GM18519 (cell line): ENCODE data around the gene ZC3HAV1.
"Not testable (repeated sequence)": the region's sequence is repeated elsewhere in the genome, so short reads cannot be mapped to it uniquely, and the experiment has no call there.

Experiments
- ATAC-seq: cut with Tn5 transposase; IDR thresholded peaks from one replicate; pipeline ENCODE4 v1.9.1; 2021; ENCODE audit warnings: mild to moderate bottlenecking, moderate library complexity; ENCODE audit not compliant: unreplicated experiment, low FRiP score

Gene ZC3HAV1

DNA sequence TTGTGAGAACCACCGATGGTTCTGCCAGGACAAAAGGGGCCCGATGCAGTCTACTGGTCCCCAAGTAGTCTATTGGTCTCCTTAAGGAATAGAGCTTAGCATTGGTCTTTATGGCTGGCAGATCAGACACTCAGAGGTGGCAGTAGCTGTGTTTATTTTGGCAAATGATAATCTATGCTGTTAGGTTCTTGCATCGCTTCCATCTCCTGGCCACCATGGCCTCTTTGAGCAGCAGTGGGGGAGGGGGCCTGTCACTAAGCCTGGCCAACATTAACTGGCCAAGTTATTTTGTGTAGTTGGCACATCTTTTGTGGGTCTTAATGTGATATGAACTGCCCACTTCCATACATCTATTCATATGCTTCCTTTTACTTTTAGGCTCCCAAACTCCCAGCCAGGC lies 4.5 kb upstream of the ZC3HAV1 start:
- ATAC-seq, result no peak

DNA sequence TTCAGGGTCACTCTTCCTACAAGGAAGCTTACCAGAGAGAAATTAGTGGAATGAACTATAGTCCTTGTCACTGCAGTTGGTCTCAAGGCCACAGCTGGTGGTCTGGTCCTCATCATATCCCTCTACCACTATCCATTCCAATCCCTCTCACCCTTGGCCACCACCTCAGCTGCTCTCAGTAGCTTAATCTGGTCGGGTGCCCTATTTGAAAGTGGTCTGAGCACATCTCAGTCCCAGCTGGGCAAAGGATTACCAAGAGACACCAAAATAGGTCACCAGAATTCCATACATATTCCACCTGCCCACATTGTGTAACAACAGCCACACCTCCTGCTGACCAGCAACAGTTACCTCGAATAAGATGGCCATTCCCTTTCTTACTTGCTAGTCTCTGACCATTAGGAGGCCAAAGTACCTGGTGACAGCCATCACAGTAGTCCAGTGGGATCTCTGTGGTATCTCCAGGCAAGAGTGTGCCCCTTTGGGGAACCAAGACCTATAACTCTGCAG lies 3.3 kb upstream of the ZC3HAV1 start:
- no peak for ATAC-seq

DNA sequence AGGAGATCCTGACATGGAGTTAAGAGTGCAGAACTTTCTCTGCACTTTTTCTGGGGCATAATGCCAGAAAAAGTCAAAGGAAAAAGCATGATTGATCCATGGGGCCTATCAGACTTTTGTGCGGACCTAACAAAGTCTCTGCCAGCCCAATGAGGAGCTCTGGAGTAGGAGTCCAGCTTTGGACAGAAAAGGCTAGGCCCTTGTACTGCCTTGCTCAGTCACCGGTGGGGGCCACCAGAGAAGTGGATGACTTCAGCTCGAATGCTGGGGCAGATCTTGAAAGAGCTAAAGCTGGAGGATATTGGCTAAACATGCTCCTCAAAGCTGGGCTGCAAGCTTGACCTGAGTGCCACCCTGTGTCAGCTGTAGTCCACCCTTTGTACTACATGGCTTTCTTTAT lies 2.8 kb upstream of the ZC3HAV1 start:
- no peak for ATAC-seq

DNA sequence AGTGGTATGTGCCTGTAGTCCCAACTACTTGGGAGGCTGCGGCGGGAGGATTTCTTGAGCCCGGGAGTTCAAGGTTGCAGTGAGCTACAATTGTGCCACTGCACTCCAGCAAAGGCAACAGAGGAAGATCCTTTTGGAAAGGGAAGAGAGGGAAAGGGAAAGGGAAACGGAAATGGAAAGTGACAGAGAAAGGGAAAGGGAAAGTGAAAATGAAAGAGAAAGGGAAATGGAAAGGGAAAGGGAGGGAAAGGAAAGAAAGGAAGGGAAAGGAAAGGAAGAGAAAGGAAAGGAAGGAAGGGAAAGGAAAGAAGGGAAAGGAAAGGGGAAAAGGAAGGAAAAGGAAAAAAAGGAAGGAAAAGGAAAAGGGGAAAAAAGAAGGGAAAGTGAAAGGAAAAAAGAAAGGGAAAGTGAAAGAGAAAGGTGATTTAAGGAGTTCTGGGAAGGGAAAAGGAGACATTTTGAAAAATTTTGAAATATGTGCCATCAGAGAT lies 2.3 kb upstream of the ZC3HAV1 start:
- no peak for ATAC-seq

DNA sequence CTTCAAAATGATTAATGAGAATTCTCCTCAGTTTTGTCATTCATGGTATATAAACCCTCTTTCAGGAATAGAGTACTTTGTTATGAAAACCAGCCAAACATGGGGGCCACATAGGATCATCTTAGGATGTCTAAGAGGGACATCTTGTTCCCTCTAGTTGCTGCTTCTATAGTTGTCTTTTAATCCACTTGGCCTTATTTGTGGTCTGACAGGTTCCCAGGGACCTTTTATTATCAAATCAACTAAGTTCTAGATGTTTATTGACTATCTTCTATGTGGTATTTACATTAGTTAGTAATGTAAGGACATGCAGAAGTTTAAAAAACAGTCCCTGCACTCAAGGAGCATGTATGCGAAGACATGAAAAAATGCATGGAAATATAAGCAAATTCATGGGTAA lies 1.6 kb upstream of the ZC3HAV1 start:
- ATAC-seq, result no peak

DNA sequence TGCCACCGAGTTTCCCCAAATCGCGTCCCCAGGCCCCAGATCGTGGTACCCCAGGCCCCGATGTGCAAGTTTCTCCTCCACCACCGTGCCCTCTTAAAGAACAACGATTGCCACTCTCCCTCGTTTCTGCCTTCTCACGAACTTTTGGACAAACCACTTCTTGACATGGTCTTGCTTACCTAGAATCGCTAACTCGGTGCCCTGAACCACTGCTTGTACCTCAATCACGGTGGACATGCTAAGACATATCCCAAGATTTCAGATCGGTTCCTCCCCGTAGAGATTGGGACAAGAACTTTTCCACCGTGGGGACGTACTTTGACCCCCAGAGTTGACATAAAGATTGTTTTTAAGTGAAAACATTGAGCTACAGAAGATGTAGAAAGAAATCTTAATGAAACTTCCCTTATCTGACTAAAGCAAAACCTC lies 477 bp upstream of the ZC3HAV1 start:
- ATAC-seq, result no peak

DNA sequence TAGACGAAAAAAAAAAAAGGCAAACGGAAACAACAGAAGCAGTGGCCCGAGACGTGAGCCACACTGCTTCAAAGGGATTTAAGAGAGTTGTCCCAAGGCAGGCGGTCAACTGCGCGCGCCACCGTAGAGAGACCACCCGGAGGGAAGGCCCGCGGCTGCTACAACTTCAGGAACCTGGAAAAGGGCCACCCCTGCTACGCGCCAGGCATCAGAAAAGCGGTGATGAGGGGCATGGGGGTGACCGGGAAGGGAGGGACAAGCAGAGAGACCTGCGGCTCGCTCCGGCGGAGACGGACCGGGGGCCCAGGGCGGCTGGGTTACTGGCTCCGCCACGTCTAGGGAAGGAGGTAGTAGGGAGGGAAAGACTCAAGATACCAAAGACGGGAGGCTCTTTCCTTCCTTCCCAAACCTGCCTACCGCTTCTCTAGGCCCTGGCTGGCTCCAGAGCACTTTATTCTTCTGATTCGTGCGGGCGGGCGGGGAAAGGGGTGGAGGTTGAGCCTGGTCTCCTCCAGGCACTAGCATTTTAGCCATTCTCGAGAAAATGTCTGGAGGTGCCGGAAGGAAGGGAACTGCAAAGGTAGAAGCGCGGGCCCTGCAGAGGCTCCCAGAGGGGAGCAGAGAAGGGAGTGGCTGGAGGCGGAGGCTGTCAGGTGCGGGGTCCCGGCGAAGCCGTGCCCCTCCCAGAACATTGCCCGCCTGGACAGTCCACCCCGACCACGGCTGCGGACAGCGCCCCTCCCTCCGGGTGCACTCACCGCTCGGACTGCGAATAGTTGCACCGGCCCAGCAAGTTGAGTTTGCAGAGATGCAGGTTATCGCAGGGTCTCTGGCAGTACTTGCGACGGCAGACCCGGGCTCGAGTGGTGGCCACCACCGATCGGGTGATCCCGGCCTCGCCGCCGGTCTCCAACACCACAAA lies 993 bp downstream of the ZC3HAV1 start:
- peak; percentile 4 for ATAC-seq

DNA sequence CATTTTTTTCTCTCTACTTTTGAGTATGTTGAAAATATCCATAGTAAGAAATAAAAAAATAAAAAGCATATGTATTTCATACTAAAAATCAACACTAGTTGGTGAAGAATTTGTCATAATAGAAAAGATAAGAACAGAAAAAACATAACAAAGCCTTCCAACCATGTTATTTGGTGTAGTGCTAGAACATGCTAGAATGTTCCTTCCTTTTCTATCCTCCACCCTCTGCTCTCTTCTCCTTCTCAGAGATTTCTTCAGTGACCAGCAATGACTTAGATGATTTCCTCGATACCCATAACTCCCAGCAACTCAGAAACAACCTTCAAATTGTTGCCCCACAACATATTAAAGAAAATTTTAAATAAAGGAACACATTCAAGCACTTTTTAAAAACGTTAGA lies 2.6 kb downstream of the ZC3HAV1 start:
- no peak for ATAC-seq

DNA sequence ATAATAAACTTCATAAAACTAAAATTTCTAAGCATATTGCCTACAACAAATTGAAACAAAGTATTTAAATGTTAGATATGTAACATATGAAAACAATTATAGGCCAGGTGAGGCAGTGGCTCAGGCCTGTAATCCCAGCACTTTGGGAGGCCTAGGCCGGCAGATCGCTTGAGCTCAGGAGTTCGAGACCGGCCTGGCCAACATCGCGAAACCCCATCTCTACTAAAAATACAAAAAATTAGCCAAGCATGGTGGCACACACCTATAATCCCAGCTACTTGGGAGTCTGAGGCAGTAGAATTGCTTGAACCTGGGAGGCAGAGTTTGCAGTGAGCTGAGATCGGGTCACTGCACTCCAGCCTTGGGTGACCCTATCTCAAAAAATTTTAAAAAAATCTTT lies 3.3 kb downstream of the ZC3HAV1 start:
- ATAC-seq, result not testable (repeated sequence)

DNA sequence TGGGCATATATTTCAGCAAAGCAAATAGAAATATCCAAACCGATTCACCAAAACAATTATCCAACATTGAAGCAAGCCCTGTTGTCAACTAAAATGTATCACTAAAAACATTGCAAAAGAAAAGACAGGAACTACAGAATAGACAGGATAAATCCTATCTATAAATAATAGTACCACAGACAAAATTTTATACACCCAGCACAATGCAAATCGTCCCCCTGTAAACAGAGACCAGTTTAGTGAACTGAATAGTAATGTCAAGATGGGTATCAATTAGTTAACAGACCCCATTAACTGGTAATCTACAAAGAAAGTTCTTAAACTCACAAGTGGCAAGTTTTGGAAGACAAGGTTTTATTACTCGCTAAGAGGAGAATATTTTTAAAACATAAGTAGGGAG lies 4.0 kb downstream of the ZC3HAV1 start:
- no peak for ATAC-seq

DNA sequence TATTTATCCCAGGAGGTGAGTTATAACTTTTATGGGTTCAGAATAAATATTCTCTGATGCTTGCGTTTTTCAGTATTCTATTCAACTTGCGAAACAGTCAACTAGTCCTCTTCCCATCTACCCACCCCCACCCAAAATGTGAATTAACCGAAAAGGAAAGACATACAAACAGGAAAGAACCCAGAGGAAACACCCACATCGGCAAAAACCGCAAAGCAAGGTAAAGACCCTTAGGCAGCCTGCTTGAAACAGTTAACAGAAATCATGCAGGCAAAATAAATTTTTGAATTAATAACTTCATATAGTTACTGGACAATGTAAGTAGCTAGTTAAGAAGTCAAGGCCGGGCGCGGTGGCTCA lies 5.4 kb downstream of the ZC3HAV1 start:
- ATAC-seq, result no peak

DNA sequence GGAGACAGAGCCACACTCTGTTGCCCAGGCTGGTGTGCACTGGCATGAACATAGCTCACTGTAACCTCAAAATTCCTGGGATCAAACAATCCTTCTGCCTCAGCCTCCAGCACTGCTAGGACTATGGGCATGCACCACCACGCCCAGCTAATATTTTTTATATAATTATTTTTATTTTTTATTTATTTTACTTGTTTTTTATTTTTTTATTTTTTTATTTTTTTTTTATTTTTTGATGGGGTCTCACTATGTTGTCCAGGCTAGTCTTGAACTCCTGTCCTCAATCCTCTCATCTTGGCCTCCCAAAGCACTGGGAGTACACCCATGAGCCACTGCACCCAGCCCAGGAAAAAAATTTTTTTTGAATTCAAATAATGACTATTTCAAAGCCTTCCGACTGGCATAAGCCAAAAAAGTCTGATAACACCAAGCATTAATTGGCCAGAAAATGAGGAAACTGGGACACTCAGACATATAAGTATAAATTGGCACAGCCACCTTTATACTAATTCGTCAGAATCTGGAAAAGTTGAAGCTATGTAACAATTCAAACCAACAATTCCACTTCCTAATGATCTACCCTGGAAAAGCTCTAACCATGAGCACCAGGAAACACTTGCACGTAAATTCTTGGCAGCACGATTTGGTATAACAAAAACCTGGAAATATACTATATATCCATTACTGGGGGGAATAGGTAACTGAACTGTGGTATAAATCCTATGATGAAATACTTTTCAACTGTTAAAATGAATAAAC lies 6.3 kb downstream of the ZC3HAV1 start:
- ATAC-seq, result no peak

DNA sequence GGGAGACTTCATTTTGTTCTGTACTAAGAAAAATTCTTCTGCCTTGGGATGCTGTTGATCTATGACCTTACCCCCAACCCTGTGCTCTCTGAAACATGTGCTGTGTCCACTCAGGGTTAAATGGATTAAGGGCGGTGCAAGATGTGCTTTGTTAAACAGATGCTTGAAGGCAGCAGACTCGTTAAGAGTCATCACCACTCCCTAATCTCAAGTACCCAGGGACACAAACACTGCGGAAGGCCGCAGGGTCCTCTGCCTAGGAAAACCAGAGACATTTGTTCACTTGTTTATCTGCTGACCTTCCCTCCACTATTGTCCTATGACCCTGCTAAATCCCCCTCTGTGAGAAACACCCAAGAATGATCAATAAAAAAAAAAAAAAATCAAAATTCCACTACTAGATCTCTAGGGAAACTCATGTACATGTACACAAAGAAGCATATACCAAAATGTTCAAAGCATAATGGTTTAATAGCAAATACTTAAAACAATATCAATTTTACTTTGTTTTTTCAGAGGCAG lies 7.8 kb downstream of the ZC3HAV1 start:
- ATAC-seq, result not testable (repeated sequence)

DNA sequence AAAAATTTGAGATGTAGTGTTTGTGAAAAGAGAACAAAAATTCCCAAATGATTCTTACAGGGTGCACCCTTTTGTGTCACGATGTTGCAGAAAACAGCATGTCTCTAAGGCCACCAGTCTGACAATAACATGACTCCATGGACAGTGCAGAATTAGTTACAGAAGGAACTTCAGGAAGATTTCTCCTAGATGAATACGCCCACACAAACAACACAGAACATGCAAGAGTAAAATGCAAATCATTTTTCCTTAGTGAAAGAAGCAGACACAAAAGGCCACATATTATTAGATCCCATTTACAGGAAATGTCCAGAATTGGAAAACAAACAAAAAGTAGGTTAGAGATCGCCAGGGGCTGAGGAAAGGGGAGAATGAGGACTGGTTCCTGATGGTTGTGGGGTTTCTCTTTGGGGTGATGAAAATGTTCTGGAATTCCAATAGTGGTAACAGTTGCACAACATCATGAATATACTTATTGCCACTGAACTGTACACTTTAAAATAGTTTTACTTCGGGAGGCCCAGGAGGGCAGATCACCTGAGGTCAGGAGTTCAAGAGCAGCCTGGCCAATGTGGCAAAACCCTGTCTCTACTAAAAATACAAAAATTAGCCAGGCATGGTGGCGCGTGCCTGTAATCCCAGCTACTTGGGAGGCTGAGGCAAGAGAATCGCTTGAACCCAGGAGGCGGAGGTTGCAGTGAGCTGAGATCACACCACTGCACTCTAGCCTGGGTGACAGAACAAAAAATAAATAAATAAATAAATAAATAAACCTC lies 10.2 kb downstream of the ZC3HAV1 start:
- no peak for ATAC-seq

DNA sequence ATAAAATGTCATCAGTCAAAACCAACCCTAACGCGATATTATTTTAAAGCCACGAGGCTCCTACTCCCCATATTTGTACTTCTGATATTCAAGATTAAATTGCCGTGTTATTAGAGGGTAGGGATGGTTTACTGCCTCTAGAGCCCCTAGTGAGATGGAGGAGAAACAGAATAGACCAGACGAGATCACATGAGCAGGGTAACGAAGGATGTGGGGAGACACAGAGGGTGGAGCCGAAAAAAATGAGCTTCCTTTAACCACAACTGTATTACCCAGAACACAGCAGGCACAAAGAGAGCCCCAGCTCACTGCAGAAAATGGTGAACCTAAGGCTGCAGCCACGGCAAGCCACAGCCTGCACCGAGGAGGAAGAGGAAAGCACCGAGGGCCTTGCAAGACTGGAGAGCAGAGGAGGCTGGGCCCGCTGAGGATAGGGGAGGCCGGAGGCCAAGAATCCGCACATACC lies 14.3 kb downstream of the ZC3HAV1 start:
- peak; percentile 100 for ATAC-seq

DNA sequence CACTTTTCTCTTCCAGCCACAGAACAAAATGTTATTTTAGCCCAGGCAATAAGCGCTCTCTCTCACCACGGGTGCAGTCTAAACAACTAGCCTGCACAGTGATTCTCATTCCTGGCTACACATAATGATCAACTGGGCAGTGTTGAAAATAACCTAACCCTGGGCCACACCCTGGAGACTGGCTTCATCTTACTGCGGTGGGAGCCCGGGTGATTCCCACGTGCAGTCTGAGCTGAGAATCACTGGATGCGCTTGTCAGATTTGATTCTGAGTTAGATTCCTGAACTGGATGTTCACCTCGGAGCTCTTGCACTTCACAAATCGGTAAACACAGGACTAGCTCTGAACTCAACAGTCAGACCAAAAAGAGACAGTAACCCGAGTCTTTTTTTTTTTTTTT lies 14.9 kb downstream of the ZC3HAV1 start:
- no peak for ATAC-seq

DNA sequence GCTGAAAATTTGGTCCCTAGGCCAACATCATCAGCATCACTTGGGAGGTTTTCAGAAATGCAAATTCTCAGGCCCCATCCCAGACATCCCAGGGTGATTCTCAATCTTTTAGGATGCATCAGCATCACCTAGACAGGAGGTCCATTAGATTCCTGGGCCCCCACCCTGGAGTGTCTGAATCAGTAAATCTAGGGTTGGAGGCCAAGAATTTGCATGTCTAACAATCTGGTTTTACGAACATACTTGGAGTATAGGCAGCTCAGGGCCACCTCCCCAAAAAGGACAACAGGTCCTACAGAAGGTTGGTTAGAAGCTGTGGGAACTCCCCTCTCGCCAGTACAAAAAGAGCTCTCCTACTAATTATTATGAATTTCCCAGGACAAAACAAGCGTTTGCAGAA lies 15.5 kb downstream of the ZC3HAV1 start:
- ATAC-seq, result no peak

DNA sequence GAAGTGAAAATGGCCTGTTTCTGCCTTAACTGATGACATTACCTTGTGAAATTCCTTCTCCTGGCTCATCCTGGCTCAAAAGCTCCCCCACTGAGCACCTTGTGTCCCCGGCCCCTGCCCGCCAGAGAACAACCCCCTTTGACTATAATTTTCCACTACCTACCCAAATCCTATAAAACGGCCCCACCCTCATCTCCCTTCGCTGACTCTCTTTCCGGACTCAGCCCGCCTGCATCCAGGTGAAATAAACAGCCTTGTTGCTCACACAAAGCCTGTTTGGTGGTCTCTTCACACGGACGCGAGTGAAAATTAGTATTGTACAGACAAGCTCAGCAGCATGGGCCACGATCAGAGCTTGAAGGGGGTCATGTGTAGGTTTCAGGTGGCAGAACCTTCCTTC lies 16.0 kb downstream of the ZC3HAV1 start:
- ATAC-seq, result not testable (repeated sequence)

DNA sequence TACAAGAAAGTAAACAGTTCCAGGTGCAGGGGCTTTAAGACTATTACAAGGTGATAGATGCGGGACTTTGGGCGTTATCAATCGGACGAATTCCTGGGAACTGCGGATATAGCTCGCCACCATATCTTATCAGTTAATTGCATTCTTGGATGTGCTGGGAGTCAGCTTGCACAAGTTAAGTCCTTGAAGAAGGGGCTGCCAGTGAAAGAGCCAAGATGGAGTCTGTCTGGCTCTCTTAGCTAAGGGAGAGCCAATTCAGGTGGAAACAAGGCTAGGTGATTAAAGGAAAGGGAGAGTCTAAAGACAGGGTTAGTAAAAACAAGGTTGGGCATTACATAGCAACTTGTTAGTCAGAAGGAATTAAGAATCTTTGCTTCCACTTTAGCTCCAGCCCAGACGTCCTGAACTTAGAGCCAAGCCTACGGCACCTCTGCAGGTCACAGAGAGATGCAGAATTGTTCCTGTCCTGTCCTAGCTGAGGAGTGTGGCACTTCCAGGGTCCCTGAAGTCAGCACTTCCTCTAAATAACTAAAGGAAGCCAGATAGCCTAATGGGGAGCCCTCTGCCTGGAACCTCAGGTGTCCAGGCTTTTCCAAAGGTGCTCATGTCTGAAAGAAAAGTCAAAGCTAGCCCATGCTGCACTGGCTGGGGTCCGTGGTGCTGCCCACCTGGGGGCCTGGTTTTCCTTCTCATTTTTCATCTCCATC lies 17.3 kb downstream of the ZC3HAV1 start:
- ATAC-seq, result no peak

DNA sequence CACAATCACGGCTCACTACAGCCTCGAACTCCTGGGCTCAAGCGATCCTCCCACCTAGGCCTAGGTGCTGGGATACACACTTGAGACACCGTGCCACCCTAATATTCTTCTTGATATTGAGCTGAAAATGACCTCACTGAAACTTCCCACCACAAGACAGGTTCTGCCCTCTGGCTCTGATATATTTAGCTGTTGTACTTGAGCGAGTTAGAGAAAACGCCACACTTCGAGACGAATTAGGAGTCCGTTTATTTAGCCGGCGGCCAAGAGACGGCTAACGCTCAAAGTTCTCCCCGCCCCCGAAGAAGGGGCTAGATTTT lies 17.9 kb downstream of the ZC3HAV1 start:
- no peak for ATAC-seq
